ENCODE measurements around the gene CBARP. TPM values are rescaled to one million over a fixed set of nuclear protein-coding genes. Genes with fewer than 3 reads are reported as not detected.

CBARP gene
- total and polyA plus RNA-seq, 2 of the 13 experiments (the other 11 are each of a cell fraction or from before 2014, with no cell fraction given) = 1.2 to 1.4 TPM

GRCh38 chr19:1275976-1276627, 38.3 kb upstream of the CBARP start (continued):
- TF ChIP-seq HMG20B (CRISPR knock-in tag; conservative IDR thresholded peaks at IDR 0.05) = no peak
- no peak for TF ChIP-seq FOXM1 (CRISPR knock-in tag; IDR thresholded peaks at IDR 0.05)
- TF ChIP-seq TAF15 (IDR thresholded peaks at IDR 0.05; ENCODE audit: low read depth, low read length, poor library complexity, severe bottlenecking) = no peak
- TF ChIP-seq HOMEZ (CRISPR knock-in tag; IDR thresholded peaks at IDR 0.05; ENCODE audit: low read depth) = 0 out of 2 replicates have a peak, but pooled peaks have one; percentile 15
- TF ChIP-seq PHF21A (CRISPR knock-in tag; IDR thresholded peaks at IDR 0.05) = 0 out of 2 replicates have a peak, but pooled peaks have one; percentile 4
- TF ChIP-seq WIZ (CRISPR knock-in tag; IDR thresholded peaks at IDR 0.05) = 0 out of 2 replicates have a peak, but pooled peaks have one; percentile 39
- TF ChIP-seq ZFP82 (CRISPR knock-in tag; IDR thresholded peaks at IDR 0.05; ENCODE audit: borderline replicate concordance) = 0 out of 2 replicates have a peak, but pooled peaks have one; percentile 52
- TF ChIP-seq HDAC1 (CRISPR knock-in tag; IDR thresholded peaks at IDR 0.05) = peak; percentile 81
- no peak for TF ChIP-seq ZNF234 (CRISPR knock-in tag; conservative IDR thresholded peaks at IDR 0.05)
- TF ChIP-seq RBFOX2 (IDR thresholded peaks at IDR 0.05; ENCODE audit: low read depth, low read length) = no peak
- TF ChIP-seq ZNF552 (CRISPR knock-in tag; IDR thresholded peaks at IDR 0.05; ENCODE audit: borderline replicate concordance) = 0 out of 2 replicates have a peak, but pooled peaks have one; percentile 63
- no peak for TF ChIP-seq ZNF333 (CRISPR knock-in tag; IDR thresholded peaks at IDR 0.05; ENCODE audit: borderline replicate concordance)
- TF ChIP-seq GATAD1 (CRISPR knock-in tag; IDR thresholded peaks at IDR 0.05) = 0 out of 2 replicates have a peak, but pooled peaks have one; percentile 8
- TF ChIP-seq ZNF687 (CRISPR knock-in tag; IDR thresholded peaks at IDR 0.05) = peak; percentile 66
- no peak for TF ChIP-seq ZNF20 (CRISPR knock-in tag; IDR thresholded peaks at IDR 0.05)
- no peak; the same call in 1 of the 2 replicates for TF ChIP-seq HIC2 (CRISPR knock-in tag; IDR thresholded peaks at IDR 0.05; ENCODE audit: low read depth)
- no peak for TF ChIP-seq RNF219 (CRISPR knock-in tag; IDR thresholded peaks at IDR 0.05)
- TF ChIP-seq ZMYM3 (CRISPR knock-in tag; IDR thresholded peaks at IDR 0.05) = no peak; the same call in 1 of the 2 replicates
- no peak for TF ChIP-seq ZNF569 (CRISPR knock-in tag; IDR thresholded peaks at IDR 0.05; ENCODE audit: borderline replicate concordance)
- no peak for TF ChIP-seq MAFK (conservative IDR thresholded peaks at IDR 0.05 in 1 of 2, IDR thresholded peaks at IDR 0.05 in 1 of 2; ENCODE audit: low read length in 2 of 2)
